Left lung (tissue), 10 donors: ENCODE results near the gene RFPL3. TPM values are rescaled to one million over a fixed set of nuclear protein-coding genes. Genes with fewer than 3 reads are reported as not detected.
"Not testable (repeated sequence)": the region's sequence is repeated elsewhere in the genome, so short reads cannot be mapped to it uniquely, and the experiment has no call there.

Experiments
- ATAC-seq: fragments of 200-7000 bp; cut with Tn5 transposase; one replicate; pipeline ENCODE4 v1.9.1; 2020; ENCODE audit warnings: moderate library complexity
- DNase-seq, 4 donors: peaks; one replicate each; pipeline ENCODE4 v3.0.0-alpha.2; 2013 to 2020
- H3K27ac ChIP-seq, 2 donors: fragments of 200-600 bp; sonication (generic) in 1 of 2; one replicate each; pipeline versions ENCODE4 v1.5.0 to v1.8.0; 2020 to 2021
- H3K27me3 ChIP-seq, 2 donors: fragments of 200-600 bp; sonication (generic) in 1 of 2; one replicate each; pipeline versions ENCODE4 v1.5.0 to v1.8.0; 2020 to 2021
- H3K36me3 ChIP-seq, 2 donors: fragments of 200-600 bp; sonication (generic) in 1 of 2; one replicate each; pipeline versions ENCODE4 v1.5.0 to v1.8.0; 2020 to 2021
- H3K4me1 ChIP-seq, 2 donors: fragments of 200-600 bp; one replicate each; pipeline ENCODE4 v1.8.0; 2021
- H3K4me3 ChIP-seq, 2 donors: fragments of 200-600 bp; sonication (generic) in 1 of 2; one replicate each; pipeline versions ENCODE4 v1.5.0 to v1.8.0; 2020 to 2021; ENCODE audit warnings: mild to moderate bottlenecking in 1 of 2
- H3K9me3 ChIP-seq, 2 donors: fragments of 200-600 bp; sonication (generic) in 1 of 2; one replicate each; pipeline versions ENCODE4 v1.5.0 to v1.8.0; 2020 to 2021
- CTCF ChIP-seq, 2 donors: fragments of 200-600 bp; sonication (generic) in 1 of 2; IDR thresholded peaks; one replicate each; pipeline versions ENCODE4 v1.5.0 to v1.8.0; 2021; ENCODE audit warnings: antibody characterized with exemption in 2 of 2
- intact Hi-C, 2 donors: fragments of 100-400 bp; cut with DNase I; formaldehyde crosslinking; loops; one replicate each; pipeline versions ENCODE4 v1.11.2 to v1.14.2; 2022
- polyA plus RNA-seq, 6 donors: library from polyadenylated mRNA; unstranded; fragments of 120-200 nt; gene quantifications; one replicate each; pipeline ENCODE4 v1.2.1, GENCODE V29; 2013; ENCODE audit not compliant: insufficient read length in 6 of 6
- total RNA-seq, 2 donors: library from RNA; stranded (reverse); fragmentation: NEBNext Ultra II Directional; extraction: Animal tissue kit (Norgen Biotek cat#: 25700); gene quantifications; one replicate each; pipeline ENCODE4 v1.2.1, GENCODE V29; 2021
- donor health status: DM: no; HTN: yes; CAD: no.
- donor health status: DM: no; HTN: no; CAD: no.

RFPL3 gene
- total and polyA plus RNA-seq, 8 donors, result 0.24 TPM; not detected in 7

DNA sequence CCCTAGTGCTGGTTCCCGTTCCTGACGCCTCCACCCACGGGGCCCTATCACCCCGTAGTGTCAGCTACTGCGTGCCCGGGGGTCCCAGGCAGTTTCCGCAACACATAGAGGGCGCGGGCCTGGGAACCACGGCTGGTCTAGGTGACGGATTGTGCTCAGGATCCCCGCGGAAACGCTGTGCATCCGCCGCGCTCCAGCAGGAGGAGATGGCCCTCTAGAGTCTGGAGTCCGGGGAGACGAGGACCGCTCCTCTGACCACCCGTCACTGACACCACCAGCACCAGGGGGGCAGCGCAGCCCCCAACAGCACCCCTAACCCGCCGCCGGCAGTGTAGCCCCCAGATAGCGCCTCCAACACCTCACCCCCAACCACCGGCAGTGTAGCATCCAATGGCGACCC is 4.4 kb upstream of the RFPL3 start:
- DNase-seq (peak in 1 of 4 donors; percentile 61), ATAC-seq (no peak)
- Histone ChIP-seq H3K9me3 (no peaks in the 10 kb centered on the region), H3K36me3 (no peaks in the 10 kb centered on the region), H3K4me1 (no peaks in the 10 kb centered on the region), H3K27me3 (no peaks in the 10 kb centered on the region), H3K4me3 (no peak overlapping the region), H3K27ac (no peak overlapping the region)
- no peak for TF ChIP-seq CTCF (IDR thresholded peaks at IDR 0.05)
- intact Hi-C loops, result no loop called here

DNA sequence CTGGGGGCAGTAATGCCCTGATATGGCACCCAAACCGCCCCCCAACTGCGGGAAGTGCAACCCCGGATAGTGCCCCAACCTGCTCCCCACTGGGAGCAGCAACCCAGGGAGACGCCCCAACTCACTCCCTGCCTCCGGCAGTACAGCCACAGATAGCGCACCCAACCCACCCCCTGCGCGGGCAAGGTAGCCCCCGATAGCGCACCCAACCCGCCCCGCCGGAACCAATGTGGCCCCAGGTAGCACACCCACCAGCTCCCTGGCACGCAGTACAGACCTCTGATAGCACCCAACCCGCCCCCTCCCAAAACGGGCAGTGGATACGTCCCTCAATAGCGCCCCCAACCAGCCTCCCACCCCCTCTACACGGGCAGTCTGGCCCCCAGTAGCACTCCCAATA is 3.8 kb upstream of the RFPL3 start:
- H3K36me3 ChIP-seq, result no peaks in the 10 kb centered on the region
- intact Hi-C loops, result no loop called here
- H3K27me3 ChIP-seq, result no peaks in the 10 kb centered on the region
- TF ChIP-seq CTCF (IDR thresholded peaks at IDR 0.05), result no peak
- H3K9me3 ChIP-seq, result no peaks in the 10 kb centered on the region
- peak overlapping the region in 1 of 2 donors; percentile 32 for H3K4me3 ChIP-seq
- H3K4me1 ChIP-seq, result no peaks in the 10 kb centered on the region
- DNase-seq, result peak in 1 of 4 donors; percentile 72
- no peak for ATAC-seq
- H3K27ac ChIP-seq, result no peak overlapping the region

DNA sequence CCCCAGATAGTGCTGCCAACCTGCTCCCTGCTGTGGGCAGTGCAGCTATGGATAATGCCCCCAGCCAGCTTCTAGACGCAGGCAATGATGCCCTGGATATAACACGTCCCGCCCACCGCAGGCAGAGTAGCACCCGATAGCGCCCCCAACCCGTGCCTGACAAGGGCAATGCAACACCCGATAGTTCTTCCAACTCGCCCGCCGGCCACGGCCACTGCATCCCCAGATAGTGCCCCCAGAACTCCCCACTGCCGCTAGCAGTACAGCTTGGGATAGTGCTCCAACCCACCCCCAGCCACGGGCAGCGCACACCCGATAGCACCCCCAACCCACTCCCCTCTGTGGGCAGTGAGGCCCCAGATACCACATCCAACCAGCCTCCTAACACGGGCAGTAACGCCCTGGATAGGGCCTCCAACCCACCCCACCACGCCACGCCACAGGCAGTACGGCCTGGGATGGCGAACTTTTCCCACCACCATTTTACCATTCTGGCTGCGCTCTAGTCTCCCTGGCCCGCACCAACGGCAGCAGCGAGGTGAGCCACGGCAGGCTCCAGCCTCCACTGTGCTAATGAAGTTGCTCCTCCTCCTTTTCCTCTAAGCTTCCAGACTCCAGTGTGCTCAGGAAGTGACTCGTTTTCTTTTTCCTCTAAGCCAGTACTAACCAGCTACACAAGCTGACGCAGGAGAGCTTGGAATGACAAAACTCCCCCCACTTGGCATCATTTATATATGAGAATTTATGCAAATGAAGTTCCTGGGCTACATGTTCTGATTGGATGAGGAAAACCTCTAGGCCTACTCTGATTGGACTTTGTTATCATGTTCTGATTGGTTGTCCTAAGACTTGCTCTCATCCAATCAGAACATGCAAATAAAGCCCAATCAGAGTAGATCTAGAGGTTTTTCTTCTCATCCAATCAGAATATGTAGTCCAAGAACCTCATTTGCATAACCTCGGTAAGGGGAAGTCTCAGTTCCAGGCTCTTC is 3.0 kb upstream of the RFPL3 start:
- intact Hi-C loops, result no loop called here
- H3K9me3 ChIP-seq, result no peaks in the 10 kb centered on the region
- ATAC-seq (peak; percentile 54), DNase-seq (peak in 2 of 4 donors; percentile 16 to 75)
- TF ChIP-seq CTCF (IDR thresholded peaks at IDR 0.05), result no peak
- H3K4me1 ChIP-seq, result no peaks in the 10 kb centered on the region
- H3K27ac ChIP-seq, result peak overlapping the region; percentile 26 to 67
- H3K36me3 ChIP-seq, result no peaks in the 10 kb centered on the region
- peak overlapping the region in 1 of 2 donors; percentile 32 for H3K4me3 ChIP-seq
- no peaks in the 10 kb centered on the region for H3K27me3 ChIP-seq

DNA sequence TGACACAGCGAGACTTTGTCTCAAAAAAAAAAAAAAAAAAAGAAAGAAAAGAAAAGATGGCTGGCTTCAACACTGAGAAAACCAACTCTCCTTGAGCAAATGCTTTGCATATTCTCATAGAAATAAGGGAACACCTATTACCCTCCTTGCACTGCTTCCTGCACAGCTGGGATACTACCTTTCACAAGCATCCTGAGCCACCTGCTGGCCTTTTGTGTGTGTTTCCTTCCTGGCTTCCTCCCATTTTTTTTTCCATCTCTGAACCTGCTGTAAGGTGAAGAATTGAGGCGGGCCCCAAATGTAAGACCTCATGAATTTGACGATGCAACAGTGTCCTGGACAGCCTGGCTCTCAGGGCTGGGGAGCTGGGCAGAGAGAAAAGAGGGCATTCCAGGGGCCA is 1.9 kb upstream of the RFPL3 start:
- ATAC-seq (no peak), DNase-seq (no peak)
- Histone ChIP-seq H3K4me3 (no peak overlapping the region), H3K36me3 (no peaks in the 10 kb centered on the region), H3K9me3 (no peaks in the 10 kb centered on the region), H3K27me3 (no peaks in the 10 kb centered on the region), H3K4me1 (no peaks in the 10 kb centered on the region), H3K27ac (no peak overlapping the region)
- no peak for TF ChIP-seq CTCF (IDR thresholded peaks at IDR 0.05)
- intact Hi-C loops, result no loop called here

- H3K36me3 ChIP-seq, H3K27ac ChIP-seq, ATAC-seq: not testable (repeated sequence)
These were observed 2.4 kb downstream of the RFPL3 start for GRCh38 chr22:32360096-32360495.

More at GRCh38 chr22:32360096-32360495, 2.4 kb downstream of the RFPL3 start:
- H3K4me1 ChIP-seq, H3K4me3 ChIP-seq, H3K9me3 ChIP-seq, H3K27me3 ChIP-seq, DNase-seq, intact Hi-C loops: not testable (repeated sequence)
